ENCODE data around the gene NALCN. TPM values are rescaled to one million over a fixed set of nuclear protein-coding genes. Genes with fewer than 3 reads are reported as not detected.
A peak's percentile ranks its signal among the peaks of the same experiment; 100 is the strongest.

The NALCN gene
- total RNA-seq, 2 donors from 2014 or later, result 3.2 TPM; not detected in 1

GRCh38 chr13:101453784-101454201 lies 37.5 kb upstream of the NALCN start:
- DNase-seq (ENCODE audit: low spot score), result no peak
- WGBS, result 8% methylated on average over 16 of the region's 41 CpGs
- intact Hi-C loops (cut with DNase I), result no loop called here

GRCh38 chr13:101452519-101453485 lies 36.5 kb upstream of the NALCN start, which contains the start of gene ITGBL1:
Gene ITGBL1 (plus strand): TSS chr13:101452675. CDS start chr13:101452834, 159 bp downstream.
- peak within 1 kb of the TSS; percentile 17 to 28 for H3K4me3 ChIP-seq
- TF ChIP-seq, protein P1, sequence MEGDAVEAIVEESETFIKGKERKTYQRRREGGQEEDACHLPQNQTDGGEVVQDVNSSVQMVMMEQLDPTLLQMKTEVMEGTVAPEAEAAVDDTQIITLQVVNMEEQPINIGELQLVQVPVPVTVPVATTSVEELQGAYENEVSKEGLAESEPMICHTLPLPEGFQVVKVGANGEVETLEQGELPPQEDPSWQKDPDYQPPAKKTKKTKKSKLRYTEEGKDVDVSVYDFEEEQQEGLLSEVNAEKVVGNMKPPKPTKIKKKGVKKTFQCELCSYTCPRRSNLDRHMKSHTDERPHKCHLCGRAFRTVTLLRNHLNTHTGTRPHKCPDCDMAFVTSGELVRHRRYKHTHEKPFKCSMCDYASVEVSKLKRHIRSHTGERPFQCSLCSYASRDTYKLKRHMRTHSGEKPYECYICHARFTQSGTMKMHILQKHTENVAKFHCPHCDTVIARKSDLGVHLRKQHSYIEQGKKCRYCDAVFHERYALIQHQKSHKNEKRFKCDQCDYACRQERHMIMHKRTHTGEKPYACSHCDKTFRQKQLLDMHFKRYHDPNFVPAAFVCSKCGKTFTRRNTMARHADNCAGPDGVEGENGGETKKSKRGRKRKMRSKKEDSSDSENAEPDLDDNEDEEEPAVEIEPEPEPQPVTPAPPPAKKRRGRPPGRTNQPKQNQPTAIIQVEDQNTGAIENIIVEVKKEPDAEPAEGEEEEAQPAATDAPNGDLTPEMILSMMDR (IDR thresholded peaks at IDR 0.05), result no peak
- TF ChIP-seq POLR2AphosphoS5 (IDR thresholded peaks at IDR 0.05) (no peak), POLR2A (IDR thresholded peaks at IDR 0.05) (no peak)
- no peaks in the 10 kb centered on the region for H3K4me1 ChIP-seq (replicated peaks)
- no peak within 1 kb of the TSS for H3K27ac ChIP-seq
- intact Hi-C loops (cut with DNase I), result no loop called here
- no peak for DNase-seq (ENCODE audit: low spot score)
- no peaks in the 10 kb centered on the region for H3K36me3 ChIP-seq
- 49% methylated on average over 18 of the region's 18 CpGs for WGBS
- H3K9me3 ChIP-seq, result no peaks in the 10 kb centered on the region
- no peaks in the 10 kb centered on the region for H3K27me3 ChIP-seq (replicated peaks; ENCODE audit: insufficient read depth)

More at GRCh38 chr13:101453784-101454201, 37.5 kb upstream of the NALCN start:
- no peak for TF ChIP-seq POLR2A (IDR thresholded peaks at IDR 0.05)
- no peak for TF ChIP-seq POLR2AphosphoS5 (IDR thresholded peaks at IDR 0.05)
- TF ChIP-seq, protein P1 (IDR thresholded peaks at IDR 0.05), result peak in 2 of 4 experiments; percentile 3 to 14
- H3K27me3 ChIP-seq (replicated peaks; ENCODE audit: insufficient read depth), result no peaks in the 10 kb centered on the region
- H3K4me1 ChIP-seq (replicated peaks), result no peaks in the 10 kb centered on the region
- no peaks in the 10 kb centered on the region for H3K9me3 ChIP-seq
- peak overlapping the region; percentile 17 to 28 for H3K4me3 ChIP-seq
- H3K36me3 ChIP-seq, result no peaks in the 10 kb centered on the region
- no peak overlapping the region for H3K27ac ChIP-seq

GRCh38 chr13:101451641-101452040 lies 35.3 kb upstream of the NALCN start:
- H3K4me3 ChIP-seq, result no peak overlapping the region
- TF ChIP-seq, protein P1 (IDR thresholded peaks at IDR 0.05), result no peak
- TF ChIP-seq POLR2AphosphoS5 (IDR thresholded peaks at IDR 0.05), result no peak
- TF ChIP-seq POLR2A (IDR thresholded peaks at IDR 0.05), result no peak
- H3K27ac ChIP-seq, result no peak overlapping the region
- no peaks in the 10 kb centered on the region for H3K36me3 ChIP-seq
- H3K9me3 ChIP-seq, result no peaks in the 10 kb centered on the region
- H3K27me3 ChIP-seq (replicated peaks; ENCODE audit: insufficient read depth), result no peaks in the 10 kb centered on the region
- intact Hi-C loops (cut with DNase I), result no loop called here
- no peak for DNase-seq (ENCODE audit: low spot score)
- H3K4me1 ChIP-seq (replicated peaks), result no peaks in the 10 kb centered on the region

DNA sequence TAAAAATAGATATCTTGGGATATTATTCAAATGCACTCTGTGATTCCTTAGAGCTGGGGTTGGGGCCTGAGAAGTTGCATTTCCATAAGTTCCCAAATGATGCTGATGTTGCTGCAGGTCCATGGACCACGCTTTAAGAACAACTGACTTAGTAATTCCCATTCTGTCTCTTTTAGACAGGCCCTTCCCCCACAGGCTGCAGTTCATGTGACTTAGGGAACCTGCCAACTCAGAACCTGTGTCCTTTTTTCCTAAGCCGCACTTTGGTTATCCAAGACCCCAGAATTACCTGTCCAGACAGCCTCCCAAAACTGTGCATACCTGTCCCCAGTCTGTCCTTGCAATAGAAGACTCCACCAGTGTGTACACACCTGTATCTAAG lies 34.4 kb upstream of the NALCN start:
- WGBS, result 76% methylated on average over 2 of the region's 2 CpGs
- no peaks in the 10 kb centered on the region for H3K4me1 ChIP-seq (replicated peaks)
- intact Hi-C loops (cut with DNase I), result no loop called here
- H3K27me3 ChIP-seq (replicated peaks; ENCODE audit: insufficient read depth), result no peaks in the 10 kb centered on the region
- H3K9me3 ChIP-seq, result no peaks in the 10 kb centered on the region
- no peak overlapping the region for H3K4me3 ChIP-seq
- DNase-seq (ENCODE audit: low spot score), result no peak
- no peak overlapping the region for H3K27ac ChIP-seq
- H3K36me3 ChIP-seq, result no peaks in the 10 kb centered on the region
- TF ChIP-seq POLR2AphosphoS5 (IDR thresholded peaks at IDR 0.05) (no peak), POLR2A (IDR thresholded peaks at IDR 0.05) (no peak)
- TF ChIP-seq, protein P1 (IDR thresholded peaks at IDR 0.05), result no peak

Data from prostate gland (tissue), 2 donors.